RWPE2 (cell line): Measurements from ENCODE around the gene GABRA4.

Source experiments
- ATAC-seq: fragments of 200-7000 bp; cut with Tn5 transposase; 3 replicates; pipeline ENCODE4 v1.9.1; 2021; ENCODE audit warnings: low read depth
- DNase-seq: peaks from one replicate; pipeline ENCODE4 v3.0.0-alpha.2; 2020; ENCODE audit warnings: low spot score
- H3K27ac ChIP-seq: fragments of 450-650 bp; 2 replicates; pipeline ENCODE4 v1.5.1; 2017; ENCODE audit warnings: mild to moderate bottlenecking; ENCODE audit not compliant: poor library complexity, severe bottlenecking
- H3K27me3 ChIP-seq: fragments of 250-450 bp; sonication (Bioruptor Pico); 2 replicates; pipeline ENCODE4 v1.5.1; 2021; ENCODE audit warnings: mild to moderate bottlenecking, moderate library complexity; ENCODE audit not compliant: insufficient read depth, poor library complexity, severe bottlenecking
- H3K36me3 ChIP-seq: fragments of 250-450 bp; sonication (Bioruptor Pico); 2 replicates; pipeline ENCODE4 v1.5.1; 2020; ENCODE audit warnings: low read depth, mild to moderate bottlenecking, moderate library complexity
- H3K4me1 ChIP-seq: fragments of 250-450 bp; sonication (Bioruptor Pico); 2 replicates; pipeline ENCODE4 v1.5.1; 2021; ENCODE audit warnings: mild to moderate bottlenecking, moderate library complexity; ENCODE audit not compliant: insufficient read depth, poor library complexity, severe bottlenecking
- H3K4me3 ChIP-seq: fragments of 250-450 bp; sonication (Bioruptor Pico); 2 replicates; pipeline ENCODE4 v1.5.1; 2021; ENCODE audit warnings: mild to moderate bottlenecking, moderate library complexity; ENCODE audit not compliant: severe bottlenecking
- H3K9me3 ChIP-seq: fragments of 250-450 bp; sonication (Bioruptor Pico); 2 replicates; pipeline ENCODE4 v1.5.1; 2021; ENCODE audit warnings: mild to moderate bottlenecking, moderate library complexity; ENCODE audit not compliant: severe bottlenecking
- TF ChIP-seq, protein P1 (sequence below): fragments of 450-650 bp; IDR thresholded peaks from one replicate; pipeline ENCODE4 v1.5.1; 2017; ENCODE audit warnings: mild to moderate bottlenecking, moderate library complexity; ENCODE audit not compliant: poor library complexity, severe bottlenecking

Gene GABRA4

GRCh38 chr4:46980851-46981250, 12.5 kb downstream of the GABRA4 start:
- ATAC-seq (no peak), DNase-seq (no peak)
- no peak overlapping the region for H3K4me3 ChIP-seq
- H3K27ac ChIP-seq: no peak overlapping the region
- TF ChIP-seq, protein P1, sequence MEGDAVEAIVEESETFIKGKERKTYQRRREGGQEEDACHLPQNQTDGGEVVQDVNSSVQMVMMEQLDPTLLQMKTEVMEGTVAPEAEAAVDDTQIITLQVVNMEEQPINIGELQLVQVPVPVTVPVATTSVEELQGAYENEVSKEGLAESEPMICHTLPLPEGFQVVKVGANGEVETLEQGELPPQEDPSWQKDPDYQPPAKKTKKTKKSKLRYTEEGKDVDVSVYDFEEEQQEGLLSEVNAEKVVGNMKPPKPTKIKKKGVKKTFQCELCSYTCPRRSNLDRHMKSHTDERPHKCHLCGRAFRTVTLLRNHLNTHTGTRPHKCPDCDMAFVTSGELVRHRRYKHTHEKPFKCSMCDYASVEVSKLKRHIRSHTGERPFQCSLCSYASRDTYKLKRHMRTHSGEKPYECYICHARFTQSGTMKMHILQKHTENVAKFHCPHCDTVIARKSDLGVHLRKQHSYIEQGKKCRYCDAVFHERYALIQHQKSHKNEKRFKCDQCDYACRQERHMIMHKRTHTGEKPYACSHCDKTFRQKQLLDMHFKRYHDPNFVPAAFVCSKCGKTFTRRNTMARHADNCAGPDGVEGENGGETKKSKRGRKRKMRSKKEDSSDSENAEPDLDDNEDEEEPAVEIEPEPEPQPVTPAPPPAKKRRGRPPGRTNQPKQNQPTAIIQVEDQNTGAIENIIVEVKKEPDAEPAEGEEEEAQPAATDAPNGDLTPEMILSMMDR: no peak
- no peaks in the 10 kb centered on the region for H3K36me3 ChIP-seq
- H3K27me3 ChIP-seq: peaks cover 48% of the 10 kb centered on the region
- H3K4me1 ChIP-seq: no peaks in the 10 kb centered on the region
- H3K9me3 ChIP-seq: no peaks in the 10 kb centered on the region

DNA sequence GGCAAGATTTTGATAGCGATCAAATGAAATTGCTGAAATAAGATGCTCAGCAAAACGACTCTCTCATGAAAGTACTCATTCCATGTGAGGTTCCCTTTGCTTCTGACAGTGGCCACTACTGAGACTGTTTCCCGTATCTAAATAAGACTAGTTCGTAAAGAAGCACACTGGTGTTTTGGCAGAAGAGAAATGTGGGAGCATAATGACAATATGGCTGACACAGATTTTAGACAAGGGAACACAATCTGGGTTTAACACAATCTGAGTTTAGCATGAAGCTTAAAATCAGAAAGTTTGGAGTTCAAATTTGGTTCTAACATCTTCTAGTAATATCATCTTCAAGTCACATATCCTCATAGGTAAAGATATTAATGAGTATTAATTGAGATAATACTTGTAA, 13.7 kb downstream of the GABRA4 start:
- no peak for ATAC-seq
- H3K36me3 ChIP-seq: no peaks in the 10 kb centered on the region
- no peak overlapping the region for H3K4me3 ChIP-seq
- no peak for DNase-seq
- H3K9me3 ChIP-seq: no peaks in the 10 kb centered on the region
- no peaks in the 10 kb centered on the region for H3K4me1 ChIP-seq
- no peak overlapping the region for H3K27ac ChIP-seq
- TF ChIP-seq, protein P1: no peak
- H3K27me3 ChIP-seq: peaks cover 57% of the 10 kb centered on the region

DNA sequence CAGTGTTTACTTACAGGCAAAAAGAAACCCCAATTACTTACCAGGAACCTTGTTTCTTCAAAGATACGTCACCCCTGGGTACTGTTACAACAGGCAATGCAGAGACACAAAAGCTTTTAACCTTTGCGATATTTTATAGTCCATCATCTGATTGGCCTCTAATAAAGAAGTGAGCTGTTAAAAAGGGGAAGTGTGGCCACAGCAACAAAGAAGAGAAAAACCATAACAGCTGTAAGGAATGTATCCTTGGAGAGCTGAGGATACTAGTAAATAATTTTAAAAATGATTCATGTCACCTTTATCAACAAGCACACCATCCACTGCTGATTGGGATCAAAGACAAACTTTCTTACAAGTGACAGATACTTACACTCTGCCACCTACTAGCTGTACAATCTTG, 14.1 kb downstream of the GABRA4 start:
- H3K27ac ChIP-seq: no peak overlapping the region

GRCh38 chr4:46977245-46977644, 16.1 kb downstream of the GABRA4 start:
- H3K27ac ChIP-seq: no peak overlapping the region
- no peaks in the 10 kb centered on the region for H3K9me3 ChIP-seq
- ATAC-seq (no peak), DNase-seq (no peak)
- H3K4me3 ChIP-seq: no peak overlapping the region
- H3K36me3 ChIP-seq: no peaks in the 10 kb centered on the region
- H3K4me1 ChIP-seq: no peaks in the 10 kb centered on the region
- peaks cover 65% of the 10 kb centered on the region for H3K27me3 ChIP-seq
- TF ChIP-seq, protein P1: no peak

More for the DNA sequence above, 14.1 kb downstream of the GABRA4 start:
- Histone ChIP-seq H3K27me3 (peaks cover 61% of the 10 kb centered on the region), H3K36me3 (no peaks in the 10 kb centered on the region), H3K4me3 (no peak overlapping the region), H3K4me1 (no peaks in the 10 kb centered on the region), H3K9me3 (no peaks in the 10 kb centered on the region)
- TF ChIP-seq, protein P1: no peak
- DNase-seq: no peak
- ATAC-seq: no peak

DNA sequence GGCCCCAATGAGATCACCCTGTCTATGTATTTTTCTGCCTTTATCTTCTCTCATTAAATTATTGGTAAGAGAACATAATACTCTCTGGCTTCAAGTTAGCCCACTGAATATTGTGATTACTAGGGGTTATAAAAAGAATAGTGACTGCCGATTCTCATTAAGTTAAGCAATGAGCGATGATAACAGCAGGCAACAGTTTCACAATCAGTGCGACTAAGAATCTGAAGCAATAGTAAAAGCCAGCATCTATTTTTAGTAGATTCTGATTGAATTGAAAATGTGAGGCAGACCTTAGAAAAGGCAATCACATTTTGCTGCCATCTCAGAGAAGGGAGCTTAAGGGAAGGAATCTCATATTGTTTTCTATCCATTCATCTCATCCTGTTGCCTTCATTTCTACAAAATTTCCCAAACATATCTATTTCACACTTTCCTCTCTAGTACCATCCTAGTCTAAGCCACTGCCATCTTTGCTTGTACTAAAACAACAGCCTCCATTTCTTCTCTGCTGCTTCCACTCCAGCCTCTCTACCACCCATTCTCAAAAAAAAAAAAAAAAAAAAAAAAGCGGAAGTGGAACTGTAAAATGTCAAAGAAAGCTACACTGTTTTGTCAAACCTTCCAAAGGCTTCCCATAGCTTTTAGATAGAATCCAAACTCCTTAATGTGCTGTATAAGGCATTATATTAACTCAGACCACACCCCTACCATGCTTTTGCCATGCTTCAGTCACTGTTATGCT, 17.4 kb downstream of the GABRA4 start:
- no peak overlapping the region for H3K4me3 ChIP-seq
- H3K27me3 ChIP-seq: peaks cover 56% of the 10 kb centered on the region
- ATAC-seq: no peak
- no peak for DNase-seq
- no peaks in the 10 kb centered on the region for H3K9me3 ChIP-seq
- no peak overlapping the region for H3K27ac ChIP-seq
- no peaks in the 10 kb centered on the region for H3K36me3 ChIP-seq
- H3K4me1 ChIP-seq: no peaks in the 10 kb centered on the region
- TF ChIP-seq, protein P1: no peak
